GM12872 (cell line): ENCODE results near the gene TLR6.

Experiments used
- CTCF ChIP-seq: IDR thresholded peaks from 3 replicates; pipeline ENCODE4 v1.5.1; 2011; ENCODE audit warnings: low read depth, mild to moderate bottlenecking, low read length, moderate library complexity; ENCODE audit not compliant: insufficient read depth

The TLR6 gene

DNA sequence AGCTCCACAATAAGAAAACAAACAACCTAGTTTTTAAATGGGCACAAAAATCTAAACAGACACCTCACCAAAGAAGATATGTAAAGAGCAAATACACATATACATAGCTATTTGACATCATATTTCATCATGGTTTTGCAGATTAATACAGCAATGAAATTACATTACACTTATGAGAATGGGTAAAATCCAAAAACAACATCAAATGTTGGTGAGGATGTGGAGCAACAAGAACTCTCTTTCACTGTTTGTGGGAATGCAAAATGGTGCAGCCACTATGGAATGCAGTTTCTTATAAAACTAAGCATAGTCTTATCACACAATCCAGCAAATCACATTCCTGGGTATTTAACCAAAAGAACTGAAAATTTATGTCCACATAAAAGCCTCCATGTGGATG, 25.0 kb downstream of the TLR6 start:
- TF ChIP-seq CTCF: no peak

DNA sequence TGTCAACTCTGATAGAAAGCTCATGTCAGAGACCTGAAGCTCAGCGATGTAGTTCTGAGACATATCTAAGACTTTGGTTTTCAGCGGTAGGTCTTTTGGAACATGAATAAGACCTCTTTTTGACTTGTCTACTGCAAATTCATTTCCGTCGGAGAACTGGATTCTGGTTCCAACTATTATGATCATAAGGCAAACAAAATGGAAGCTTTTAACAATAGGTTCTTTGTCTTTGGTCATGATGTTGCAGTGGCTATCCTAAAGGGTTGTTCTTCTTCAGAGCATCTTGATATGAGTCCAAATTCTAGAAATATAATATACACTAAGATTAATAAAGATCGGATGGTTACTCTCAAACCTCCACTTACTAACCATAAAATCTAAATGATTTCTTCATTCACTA, 27.4 kb downstream of the TLR6 start:
- TF ChIP-seq CTCF: no peak

- TF ChIP-seq CTCF: no peak
Measured at GRCh38 chr4:38823766-38824165, 32.9 kb downstream of the TLR6 start.

DNA sequence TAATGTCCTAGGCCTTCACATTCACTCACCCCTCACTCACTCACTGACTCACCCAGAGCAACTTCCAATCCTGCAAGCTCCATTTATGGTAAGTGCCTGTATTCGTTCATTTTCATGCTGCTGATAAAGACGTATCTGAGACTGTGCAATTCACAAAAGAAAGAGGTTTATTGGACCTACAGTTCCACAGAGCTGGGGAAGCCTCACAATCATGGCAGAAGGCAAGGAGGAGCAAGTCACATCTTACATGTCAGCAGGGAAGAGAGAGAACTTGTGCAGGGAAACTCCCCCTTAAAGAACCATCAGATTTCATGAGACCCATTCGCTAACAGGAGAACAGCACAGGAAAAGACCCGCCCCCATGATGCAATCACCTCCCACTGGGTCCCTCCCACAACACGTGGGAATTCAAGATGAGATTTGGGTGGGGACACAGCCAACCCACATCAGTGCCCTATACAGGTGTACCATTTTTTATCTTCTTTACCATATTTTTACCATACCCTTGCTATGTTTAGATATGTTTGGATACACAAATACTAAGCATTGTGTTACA, 33.8 kb downstream of the TLR6 start:
- no peak for TF ChIP-seq CTCF

GRCh38 chr4:38821739-38822138, 34.9 kb downstream of the TLR6 start:
- TF ChIP-seq CTCF: no peak

DNA sequence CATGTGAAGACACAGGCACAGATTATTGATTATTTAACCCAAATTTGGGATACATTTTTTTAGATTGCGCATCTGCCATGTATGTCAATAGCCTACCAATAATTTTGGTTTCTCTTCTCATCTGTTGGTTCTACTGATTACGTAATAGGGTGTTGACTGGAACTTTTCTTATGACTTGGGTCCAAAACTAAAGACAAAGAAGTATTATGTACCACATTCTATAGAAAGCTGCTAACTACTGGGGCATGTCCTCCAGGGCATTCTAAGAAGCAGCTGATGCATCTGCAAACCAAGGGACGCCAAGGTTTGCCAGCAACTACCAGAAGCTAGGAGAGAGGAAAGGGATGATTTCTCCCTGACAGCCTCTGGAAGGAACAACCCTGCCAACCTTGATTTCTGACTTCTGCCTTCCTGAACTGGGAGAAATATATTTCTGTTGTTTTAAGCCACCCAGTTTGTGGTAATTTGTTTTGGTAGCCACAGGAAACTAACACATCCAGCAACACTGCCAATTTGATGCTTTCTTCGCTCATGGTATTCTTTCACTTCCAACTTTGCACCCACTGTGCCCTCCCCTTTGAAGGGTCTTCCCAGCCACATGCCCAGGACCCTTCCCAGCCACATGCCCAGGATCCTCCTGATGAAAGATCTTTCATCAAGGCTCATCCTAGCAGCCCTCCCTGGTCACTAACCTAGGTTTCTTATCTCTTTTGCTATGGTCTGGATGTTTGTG, 36.1 kb downstream of the TLR6 start:
- no peak for TF ChIP-seq CTCF

GRCh38 chr4:38819569-38819968, 37.0 kb downstream of the TLR6 start:
- TF ChIP-seq CTCF: no peak
